Measurements from ENCODE around the gene UBE2Q2.

GRCh38 chr15:75814794-75815193, 28.5 kb upstream of the UBE2Q2 start:
- TF ChIP-seq POLR2AphosphoS5 (IDR thresholded peaks at IDR 0.05; ENCODE audit: control insufficient read depth, insufficient read depth, low read depth, low read length), result no peak
- TF ChIP-seq SIN3A (IDR thresholded peaks at IDR 0.05; ENCODE audit: borderline replicate concordance in 2 of 2, control insufficient read depth in 1 of 2, low read depth in 2 of 2, low read length in 2 of 2), result no peak
- no peak for TF ChIP-seq ZNF277 (CRISPR knock-in tag; IDR thresholded peaks at IDR 0.05; ENCODE audit: borderline replicate concordance)
- TF ChIP-seq SNRNP70 (optimal IDR thresholded peaks at IDR 0.05; ENCODE audit: low read depth, low read length), result no peak

Data from K562 (cell line).